NOMO-1 (cell line): ENCODE measurements around the gene SLC4A9.
A peak's percentile ranks its signal among the peaks of the same experiment; 100 is the strongest.
"Not testable (repeated sequence)": the region's sequence is repeated elsewhere in the genome, so short reads cannot be mapped to it uniquely, and the experiment has no call there.

Experiments used
- DNase-seq, 2 experiments: peaks; one replicate each; lab custom pipeline; 2025; ENCODE audit not compliant: unreplicated experiment in 2 of 2; lab: John Stamatoyannopoulos, UW

Gene SLC4A9

DNA sequence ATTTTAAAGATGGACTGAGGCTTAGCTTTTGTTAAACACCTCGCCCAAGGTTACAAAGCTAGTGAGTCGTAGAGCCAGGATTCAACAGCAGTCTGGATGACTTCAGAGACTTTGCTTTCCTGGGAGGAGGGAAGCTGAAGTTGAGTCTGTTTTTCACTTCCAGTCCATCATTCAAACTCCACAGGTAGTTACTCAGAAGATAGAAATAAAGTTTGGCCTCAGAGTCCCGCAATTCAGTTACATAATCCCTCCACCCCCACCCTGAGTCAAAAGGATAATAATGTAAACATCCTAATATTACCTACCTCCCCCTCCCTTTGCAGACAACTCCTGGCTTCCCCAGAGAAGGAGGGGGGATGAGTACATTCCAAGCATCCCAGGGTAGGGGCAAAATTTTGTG is 21.7 kb upstream of the SLC4A9 start:
- no peak for DNase-seq

DNA sequence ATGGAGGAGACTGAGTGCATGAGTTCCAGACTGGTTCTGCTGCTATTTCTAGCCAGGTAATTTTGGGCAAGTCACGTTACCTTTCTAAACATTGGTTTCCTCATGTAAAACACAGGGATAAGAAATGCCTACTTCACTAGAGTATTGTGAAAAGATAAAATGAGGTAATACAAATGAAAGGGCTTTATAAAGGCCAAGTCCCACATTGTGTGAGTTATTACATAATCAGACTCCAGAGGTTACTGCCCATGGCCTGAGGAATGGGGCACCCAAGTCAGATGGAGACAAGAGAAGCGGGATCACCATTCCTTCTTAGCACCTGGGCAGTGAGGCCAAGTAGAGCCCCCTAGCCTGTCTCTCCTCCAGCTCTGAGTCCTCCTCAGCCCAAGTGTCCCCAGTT is 21.1 kb upstream of the SLC4A9 start:
- DNase-seq, result no peak

DNA sequence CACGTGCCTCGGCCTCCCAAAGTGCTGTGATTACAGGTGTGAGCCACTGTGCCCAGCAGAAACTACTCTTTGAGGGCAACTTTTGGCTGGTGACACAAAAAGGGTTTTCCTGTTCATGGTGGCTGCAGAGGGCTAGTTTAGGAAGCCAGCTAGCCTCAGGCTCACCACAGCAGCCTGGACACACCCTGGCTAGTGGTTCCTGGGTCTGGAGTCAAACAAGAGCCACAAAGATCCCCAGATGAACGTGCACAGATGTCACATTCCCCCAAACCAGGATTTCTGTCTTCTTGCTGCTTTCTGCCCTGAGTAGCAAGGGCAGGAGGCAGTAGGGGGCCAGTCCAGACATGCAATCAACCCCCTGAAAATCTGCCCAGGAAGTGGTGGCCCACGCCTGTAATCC is 20.4 kb upstream of the SLC4A9 start:
- DNase-seq, result no peak

DNA sequence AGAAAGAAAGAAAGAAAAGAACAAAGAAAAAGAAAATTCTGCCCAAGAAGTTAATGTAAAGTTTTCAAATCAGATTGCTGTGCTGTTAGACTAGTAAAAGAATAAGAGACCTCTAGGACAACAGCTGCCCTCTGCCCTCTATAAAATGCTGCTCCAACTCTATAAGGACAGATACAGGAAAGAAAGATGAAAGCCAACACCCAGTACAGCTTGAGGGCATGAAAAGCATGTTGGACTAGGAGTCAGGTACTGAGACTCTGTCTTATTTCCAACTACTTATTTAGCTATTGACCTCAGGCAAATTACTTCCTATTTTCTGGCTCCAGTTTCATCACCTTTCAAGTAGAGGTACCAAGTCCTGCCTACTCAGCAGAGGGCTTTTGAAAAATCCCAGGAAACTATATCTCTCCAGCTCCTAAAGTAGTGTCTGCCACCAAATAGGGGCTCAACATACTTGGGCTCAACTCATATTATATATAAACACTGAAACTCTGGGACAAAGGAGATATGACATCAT is 19.3 kb upstream of the SLC4A9 start:
- peak; percentile 33 to 71 for DNase-seq

DNA sequence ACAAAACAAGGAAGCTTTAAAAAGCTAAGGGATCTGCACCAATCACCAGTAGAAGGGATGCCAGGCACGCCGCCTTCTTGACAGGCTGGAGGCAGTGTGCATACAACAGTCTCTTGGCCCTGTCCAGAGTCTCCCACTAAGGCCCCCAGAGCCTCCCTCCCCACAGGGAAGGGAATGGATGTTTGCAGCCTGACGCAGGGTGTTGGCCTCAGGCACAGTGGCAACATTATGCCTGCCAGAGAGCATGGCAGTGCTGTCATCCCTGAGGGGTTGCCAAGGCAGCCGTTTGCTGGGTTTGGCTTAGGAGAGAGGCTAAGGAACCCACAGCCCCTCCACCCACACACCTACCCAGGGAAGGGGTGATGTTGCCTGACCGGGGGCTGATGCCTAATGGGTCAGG is 18.4 kb upstream of the SLC4A9 start:
- no peak for DNase-seq

DNA sequence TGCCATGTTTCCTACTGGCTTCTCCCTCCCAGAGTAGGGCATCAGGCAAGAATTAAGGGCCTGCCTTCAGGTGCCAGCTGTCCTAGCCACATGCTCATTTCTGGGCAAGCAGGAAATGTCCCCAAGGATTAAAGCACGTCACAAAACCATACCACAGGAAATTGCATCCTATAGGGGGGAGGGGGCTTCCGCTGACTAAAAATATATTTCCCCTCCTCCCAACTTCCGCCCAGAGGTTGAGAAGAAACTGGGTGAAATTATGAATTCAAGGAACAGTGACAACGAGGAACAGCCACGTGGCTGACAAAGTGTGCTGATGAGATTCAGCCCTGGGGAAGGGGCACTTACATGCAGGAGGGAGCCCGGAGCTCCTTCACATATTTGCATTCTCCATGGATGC is 17.7 kb upstream of the SLC4A9 start:
- DNase-seq, result peak; percentile 85 to 88

DNA sequence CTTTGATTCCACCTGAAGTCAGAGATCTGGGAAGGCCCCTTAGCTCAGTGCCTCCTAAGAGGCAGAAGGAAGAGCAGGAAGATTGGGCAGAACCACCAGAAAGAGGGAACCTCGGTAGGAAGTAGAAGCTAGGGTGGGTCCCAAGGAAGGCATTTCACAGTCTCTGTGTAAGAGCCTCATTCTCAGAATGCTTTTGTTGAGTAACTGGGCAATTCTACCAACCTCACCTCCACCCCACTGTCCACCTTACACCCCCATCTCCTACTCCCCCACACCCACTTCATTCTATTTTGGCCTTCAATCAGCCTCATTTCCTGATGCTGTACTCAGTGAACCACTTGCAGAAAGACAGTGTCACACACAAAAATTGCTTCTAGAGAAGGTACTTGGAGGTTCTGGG is 17.1 kb upstream of the SLC4A9 start:
- DNase-seq, result peak; percentile 28 to 32

DNA sequence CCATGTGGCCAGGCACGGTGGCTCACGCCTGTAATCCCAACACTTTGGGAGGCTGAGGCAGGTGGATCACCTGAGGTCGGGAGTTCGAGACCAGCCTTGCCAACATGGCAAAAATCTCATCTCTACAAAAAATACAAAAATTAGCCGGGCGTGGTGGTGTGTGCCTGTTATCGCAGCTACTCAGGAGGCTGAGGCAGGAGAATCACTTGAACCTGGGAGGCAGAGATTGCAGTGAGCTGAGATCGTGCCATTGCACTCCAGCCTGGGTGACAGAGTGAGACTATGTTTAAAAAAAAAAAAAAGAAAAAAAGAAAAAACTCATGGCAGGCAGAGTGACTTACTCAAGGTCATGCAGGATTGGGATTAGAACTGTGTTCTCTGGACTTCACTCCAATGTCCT is 16.1 kb upstream of the SLC4A9 start:
- DNase-seq, result not testable (repeated sequence)

DNA sequence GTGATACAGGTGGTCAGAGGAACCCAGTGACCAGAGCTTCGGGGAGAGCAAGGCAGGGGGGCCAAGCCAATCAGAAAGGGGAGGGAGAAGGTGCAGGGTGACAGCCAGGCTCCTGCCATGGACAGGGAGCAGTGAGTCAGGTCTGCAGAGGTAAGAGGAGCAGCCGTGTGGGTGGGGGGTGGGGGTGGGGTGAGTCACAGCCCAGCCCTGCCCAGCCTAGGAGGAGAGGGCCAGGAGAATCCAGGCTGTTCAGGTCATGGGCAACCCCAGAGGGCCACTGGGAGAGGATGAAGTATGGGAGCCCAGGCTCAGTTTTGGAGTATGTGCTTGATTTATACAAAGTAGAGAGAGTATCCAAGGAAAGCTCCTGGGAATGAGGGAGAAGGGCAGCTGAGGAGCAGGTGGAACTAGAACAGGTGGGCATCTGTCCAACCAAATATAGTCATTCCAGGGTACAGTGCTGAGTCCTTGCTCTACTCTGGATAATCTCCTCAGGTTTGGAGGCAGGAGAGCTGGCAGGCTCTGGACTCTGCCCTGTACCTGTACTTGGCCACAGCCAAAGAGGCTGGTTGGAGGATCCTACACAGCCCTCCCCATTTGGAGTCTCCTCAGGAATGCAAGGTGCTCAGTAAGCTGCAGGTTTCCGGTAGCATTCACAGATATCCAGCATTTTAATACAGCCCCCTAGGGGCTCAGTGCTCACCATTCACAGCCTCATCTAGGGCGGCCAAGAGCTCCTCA is 15.1 kb upstream of the SLC4A9 start:
- no peak for DNase-seq

DNA sequence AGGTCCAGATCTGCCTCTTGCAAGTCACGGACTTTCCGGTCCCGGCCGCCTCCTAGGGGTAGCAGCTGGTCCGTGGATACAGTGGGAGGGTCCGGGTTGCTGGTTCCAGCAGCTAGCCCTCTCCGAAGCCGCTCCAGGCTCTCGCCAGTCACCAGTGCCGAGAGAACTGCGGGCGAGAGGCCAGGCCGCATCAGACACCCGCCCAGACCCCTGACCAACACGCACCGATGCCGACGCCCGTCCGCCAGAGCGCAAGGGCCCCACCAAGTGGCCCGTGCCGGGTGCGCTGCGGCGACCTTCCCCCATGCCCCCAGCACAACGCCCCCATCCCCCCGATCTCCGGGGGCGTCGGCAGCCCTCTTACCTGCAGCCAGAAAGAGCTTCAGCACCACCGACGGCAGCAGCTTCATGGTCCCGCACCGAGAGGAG is 14.1 kb upstream of the SLC4A9 start:
- peak; percentile 55 to 58 for DNase-seq

DNA sequence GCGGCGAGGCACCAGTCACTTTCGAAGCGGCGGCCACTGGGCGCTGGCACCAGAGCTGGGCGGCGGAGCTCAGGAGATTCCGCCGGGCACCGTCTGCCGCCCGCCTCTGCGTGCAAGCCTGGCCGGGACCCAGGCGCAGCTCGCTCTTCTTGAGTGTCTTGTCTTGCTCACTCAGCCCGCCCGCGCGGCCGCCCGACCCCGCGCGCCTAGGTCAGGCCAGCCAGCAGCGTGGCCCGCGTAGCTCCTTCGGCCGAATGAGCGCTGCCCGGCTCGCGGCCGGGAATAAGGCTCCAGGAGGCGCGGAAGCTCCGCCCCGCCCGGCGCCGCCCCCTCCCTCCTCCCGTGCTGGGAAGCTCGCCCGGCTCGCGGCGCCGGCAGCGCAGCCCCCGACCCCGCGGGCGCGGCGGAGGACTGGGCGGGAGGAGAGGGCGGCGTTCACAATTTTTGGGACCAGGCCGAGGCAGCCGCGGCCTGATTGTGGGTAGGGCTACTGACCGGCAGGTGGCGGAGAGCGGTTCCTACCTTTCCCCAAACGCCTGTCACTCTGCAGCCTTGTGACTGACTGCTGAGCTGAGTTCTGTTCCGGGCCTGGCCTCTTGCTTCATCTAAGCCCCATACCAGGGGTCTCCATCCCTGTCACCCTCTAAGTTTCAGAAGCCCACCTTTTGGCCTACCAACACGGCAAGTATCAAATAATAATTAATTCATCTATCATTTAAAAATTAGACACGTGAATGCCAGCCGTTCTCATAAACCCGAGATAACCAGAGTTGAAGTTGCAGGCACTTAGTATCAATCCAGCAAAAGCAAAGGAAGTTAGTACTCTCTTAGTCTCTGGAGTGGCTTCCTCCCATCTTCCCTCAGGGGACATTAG is 13.4 kb upstream of the SLC4A9 start, which contains the start of gene HBEGF:
TSS of gene HBEGF (minus strand) at position 256 of the 874 bp plus-strand sequence. CDS start 275 bp downstream, outside the sequence.
- DNase-seq, result peak; percentile 60 to 66

DNA sequence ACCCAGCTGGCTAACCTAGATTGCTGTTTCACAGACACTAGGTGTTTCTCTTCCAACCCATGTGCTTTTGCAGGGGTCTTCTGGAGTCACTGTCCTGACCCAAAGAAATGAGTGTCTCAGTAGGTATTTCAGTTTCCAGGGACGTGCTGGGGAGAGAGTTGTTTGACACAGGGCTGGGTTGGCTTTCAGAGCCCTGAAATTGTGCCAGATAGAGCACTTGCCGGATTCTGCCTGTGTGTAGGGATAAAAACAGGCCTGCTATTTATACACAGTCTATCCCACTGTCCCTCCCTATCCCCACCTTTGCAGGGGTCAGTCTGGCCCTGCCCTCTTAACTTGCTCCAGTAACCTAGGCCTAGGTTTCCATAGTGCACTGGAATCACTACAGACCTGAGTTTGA is 12.6 kb upstream of the SLC4A9 start:
- no peak for DNase-seq

DNA sequence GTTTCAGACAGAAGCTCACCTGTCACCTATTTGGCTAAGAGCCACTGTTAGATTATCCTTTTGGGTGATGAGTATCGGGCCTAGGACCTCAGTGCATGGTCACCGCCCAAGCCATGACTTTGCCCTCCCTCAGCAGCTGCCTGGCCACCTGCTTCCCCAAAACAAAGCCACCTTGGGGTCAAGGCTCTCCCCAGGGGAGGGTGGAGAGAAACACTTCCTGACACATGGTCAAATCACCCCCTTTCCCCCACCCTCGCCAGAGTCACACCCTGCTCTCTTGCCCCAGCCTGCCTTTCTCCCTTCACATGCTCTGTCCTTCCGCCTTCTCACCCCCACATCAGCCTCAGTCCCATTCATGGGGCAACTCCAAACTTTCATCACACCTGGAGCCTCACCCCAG is 11.9 kb upstream of the SLC4A9 start:
- DNase-seq, result no peak

DNA sequence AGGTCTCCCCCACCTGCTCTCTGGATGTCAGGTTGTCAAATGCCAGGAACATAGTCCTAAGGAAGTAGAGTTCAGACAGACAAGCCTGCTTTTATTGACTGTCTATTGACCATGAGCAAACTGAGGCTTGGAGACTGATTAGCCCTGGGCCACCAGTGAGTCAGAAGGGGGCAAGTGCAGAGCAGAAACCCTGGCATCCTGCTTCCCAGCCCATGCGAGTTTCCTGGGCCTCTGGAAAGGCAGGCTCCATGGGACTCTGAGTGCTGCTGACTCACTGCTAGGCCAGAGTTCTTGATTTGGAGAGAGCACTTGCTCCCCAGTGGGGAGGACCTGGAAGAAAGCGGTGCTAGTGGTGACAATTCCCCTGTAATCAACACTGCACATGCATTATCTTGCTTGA is 10.8 kb upstream of the SLC4A9 start:
- DNase-seq, result no peak

DNA sequence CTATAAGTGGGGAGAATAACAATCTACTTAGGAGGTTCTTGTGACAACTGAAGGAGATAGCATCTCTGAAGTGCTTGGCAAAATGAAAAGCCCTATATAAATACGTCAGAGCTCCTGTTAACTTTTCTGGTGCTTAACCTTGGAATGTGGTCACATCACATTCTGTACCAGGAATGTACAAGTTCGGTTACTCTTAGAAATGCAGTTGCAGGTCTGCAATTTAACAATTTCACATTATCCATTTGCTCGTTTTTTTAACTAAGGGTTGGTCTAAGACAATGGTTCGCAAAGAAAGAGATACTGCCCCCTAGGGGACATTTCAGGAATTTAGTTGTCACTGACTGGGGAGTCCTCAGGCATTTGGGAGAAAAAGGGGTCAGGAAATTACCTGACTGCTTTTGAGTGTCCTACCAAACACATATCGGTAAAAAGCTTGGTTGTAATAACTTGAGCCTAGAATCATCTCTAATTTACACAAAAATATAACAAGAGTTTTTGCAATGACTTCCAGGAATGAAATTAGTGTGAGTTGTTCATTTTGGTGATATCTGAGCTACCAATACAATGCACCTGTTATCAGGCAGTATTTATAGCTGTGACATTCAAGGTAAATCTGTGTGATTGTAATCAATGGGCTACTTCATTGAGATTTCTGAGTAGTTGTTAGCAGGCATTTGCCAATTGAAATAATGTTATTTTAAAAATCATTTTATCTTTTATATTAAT is 8.2 kb upstream of the SLC4A9 start:
- peak; percentile 32 to 54 for DNase-seq

DNA sequence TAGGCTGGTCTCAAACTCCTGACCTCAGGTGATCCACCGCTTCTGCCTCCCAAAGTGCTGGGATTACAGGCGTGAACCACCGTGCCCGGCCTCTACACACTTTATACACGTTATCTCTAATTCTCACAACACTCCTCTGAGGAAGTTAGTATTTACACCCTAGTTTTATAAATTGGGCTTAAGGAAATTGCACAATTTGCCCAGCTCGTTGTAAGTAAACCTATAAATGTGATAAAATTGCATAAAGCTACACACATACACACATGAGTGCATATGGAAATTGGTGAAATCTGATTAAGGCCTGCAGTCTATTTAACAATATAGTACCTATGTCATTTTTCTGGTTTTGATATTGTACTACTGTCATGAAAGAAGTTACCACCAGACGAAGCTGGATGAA is 4.4 kb upstream of the SLC4A9 start:
- DNase-seq, result peak; percentile 80

DNA sequence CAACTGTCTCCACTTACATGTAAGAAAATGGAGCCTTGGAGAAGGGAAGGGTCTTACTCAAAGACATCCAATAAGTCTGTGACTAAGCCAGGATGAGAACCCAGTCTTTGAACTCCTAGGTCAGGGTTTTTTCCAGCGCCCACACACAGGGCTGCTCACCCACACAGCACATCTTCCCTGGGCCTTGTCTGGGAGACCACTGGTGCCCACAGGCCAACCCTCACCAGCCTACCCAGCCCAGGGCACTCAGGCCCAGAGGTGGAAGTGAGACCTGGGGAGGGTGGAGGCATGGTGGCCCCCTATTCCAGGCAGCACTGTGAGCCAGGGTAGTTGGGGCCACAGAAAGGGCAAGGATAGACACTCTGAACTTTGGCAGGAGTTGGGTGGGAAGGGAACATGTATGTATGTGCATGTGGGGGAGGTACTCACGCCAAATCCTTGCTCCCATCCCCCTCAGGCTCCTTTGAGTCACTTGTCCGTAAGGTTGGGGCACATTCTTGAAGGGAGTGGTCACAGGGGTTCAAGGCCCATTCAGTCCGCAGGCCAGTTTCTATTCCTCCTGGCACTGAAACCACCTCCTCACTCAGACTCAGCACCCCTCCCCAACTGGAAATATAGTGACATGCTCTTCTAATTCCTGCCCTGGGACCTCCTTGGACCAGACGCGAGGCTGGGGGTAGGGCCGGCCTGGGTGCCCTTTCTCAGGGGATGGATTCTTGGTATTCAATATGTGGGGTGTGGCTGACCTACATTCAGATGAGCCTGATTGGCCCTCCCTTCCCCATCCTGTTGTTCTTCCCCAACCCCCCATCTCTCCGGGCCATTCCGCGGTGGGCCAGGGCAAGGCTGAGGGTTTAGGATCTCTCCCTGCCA is 2.9 kb upstream of the SLC4A9 start:
- DNase-seq, result peak; percentile 30 to 32

DNA sequence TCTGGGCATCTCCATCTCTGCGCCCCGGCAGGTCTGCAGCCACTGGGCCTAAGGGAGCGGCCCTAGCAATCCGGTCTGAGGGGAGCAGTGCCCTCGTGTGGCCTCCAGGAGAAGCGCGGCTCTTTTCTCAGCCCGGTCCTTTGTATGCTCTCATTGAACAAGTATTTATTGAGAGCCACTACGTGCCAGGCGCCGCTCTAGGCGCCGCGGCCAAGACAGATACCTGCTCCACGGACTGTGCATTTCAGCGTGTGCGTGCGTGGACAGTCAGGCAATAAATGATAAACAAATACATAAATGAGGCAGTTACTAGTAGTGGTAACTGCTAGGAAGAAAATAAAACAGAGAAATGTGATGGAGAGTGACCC is 2.3 kb upstream of the SLC4A9 start:
- DNase-seq, result peak; percentile 84 to 86

DNA sequence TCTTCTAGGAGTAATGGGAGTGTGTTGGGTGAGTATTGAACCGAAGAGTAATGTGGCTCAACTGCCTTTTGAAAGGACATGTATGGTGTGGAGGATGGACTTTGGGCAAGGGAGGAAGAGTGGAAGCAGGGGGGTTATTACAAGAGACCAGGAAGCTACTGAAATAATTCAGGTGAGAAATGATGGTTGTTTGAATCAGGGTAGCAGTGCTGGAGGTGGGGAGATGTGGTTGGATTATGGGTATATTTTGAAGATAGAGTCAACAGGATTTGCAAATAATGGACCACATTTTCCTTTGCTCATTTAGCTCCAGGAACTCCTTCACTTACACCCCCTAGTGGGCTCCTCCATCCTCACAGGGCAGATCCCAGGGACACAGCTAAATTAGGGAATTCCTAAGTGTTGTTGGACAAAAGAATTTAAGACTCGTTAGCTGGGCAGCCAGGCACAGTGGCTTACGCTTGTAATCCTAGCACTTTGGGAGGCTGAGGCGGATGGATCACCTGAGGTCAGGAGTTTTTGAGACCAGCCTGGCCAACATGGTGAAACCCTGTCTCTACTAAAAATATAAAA is 1.2 kb upstream of the SLC4A9 start:
- DNase-seq, result no peak
